GM12878 (cell line): ENCODE data around the gene LIPA. TPM values are rescaled to one million over a fixed set of nuclear protein-coding genes. Genes with fewer than 3 reads are reported as not detected.

Experiments
- ATAC-seq: fragments of 200-7000 bp; cut with Tn5 transposase; 3 replicates; pipeline ENCODE4 v1.9.1; 2020; ENCODE audit warnings: mild to moderate bottlenecking, moderate library complexity
- BruUV-seq: library from RNA; stranded (reverse); fragments of 400-500 nt; replicated peaks from 2 replicates; lab custom pipeline; 2021; lab: Mats Ljungman, UMichigan
- CTCF ChIA-PET: fragments of 300-600 bp; sonication (Branson Sonifier 250); formaldehyde crosslinking; extraction: SDS; loops from one replicate; lab custom pipeline; 2021; ENCODE audit warnings: inconsistent platforms; lab: Yijun Ruan, JAX
- POLR2A ChIA-PET: fragments of 350-600 bp; formaldehyde crosslinking; extraction: SDS; loops from one replicate; lab custom pipeline; 2021; ENCODE audit warnings: inconsistent platforms; lab: Charles Lee
- RAD21 ChIA-PET: fragments of 300-600 bp; sonication (Branson Sonifier 250); formaldehyde crosslinking; loops from one replicate; lab custom pipeline; 2023; ENCODE audit warnings: antibody characterized with exemption; ENCODE audit not compliant: unreplicated experiment; lab: Charles Lee
- SMC1A ChIA-PET: fragments of 300-600 bp; sonication (Branson Sonifier 250); formaldehyde crosslinking; loops from one replicate; lab custom pipeline; 2023; ENCODE audit not compliant: unreplicated experiment, uncharacterized antibody; lab: Charles Lee
- DNase-seq: peaks from one replicate; pipeline ENCODE4 v3.0.0-alpha.2; 2011; ENCODE audit warnings: low read depth, low spot score
- FAIRE-seq: peaks from 3 replicates; lab custom pipeline; 2011; peaks lifted over from hg19 to GRCh38; lab: Jason Lieb, UNC
- H2AFZ ChIP-seq: 2 replicates; pipeline ENCODE4 v1.6.0; 2011; ENCODE audit warnings: low read depth, low read length, control low read depth; ENCODE audit not compliant: control insufficient read depth
- H3K27ac ChIP-seq: 2 replicates; pipeline ENCODE4 v1.5.1; 2011; ENCODE audit warnings: control low read depth; ENCODE audit not compliant: control insufficient read depth, insufficient read depth
- H3K27me3 ChIP-seq, 2 experiments: replicated peaks in 1 of 2; 2 replicates each; pipeline versions ENCODE4 v1.6.0 to v1.6.1; 2011; ENCODE audit warnings: low read length in 1 of 2; ENCODE audit not compliant: control insufficient read depth in 2 of 2, insufficient read depth in 2 of 2
- H3K36me3 ChIP-seq, 2 experiments: 2 replicates each; pipeline ENCODE4 v1.5.1; 2011; ENCODE audit warnings: low read length in 1 of 2; ENCODE audit not compliant: control insufficient read depth in 2 of 2, insufficient read depth in 2 of 2
- H3K4me1 ChIP-seq: 2 replicates; pipeline ENCODE4 v1.6.1; 2011; ENCODE audit warnings: mild to moderate bottlenecking, low read length, moderate library complexity, mixed read lengths; ENCODE audit not compliant: control insufficient read depth, insufficient read depth
- H3K4me2 ChIP-seq: 2 replicates; pipeline ENCODE4 v1.6.0; 2011; ENCODE audit warnings: control low read depth; ENCODE audit not compliant: control insufficient read depth, insufficient read depth
- H3K4me3 ChIP-seq: fragments of 200-600 bp; sonication (generic); 2 replicates; pipeline ENCODE4 v1.5.1; 2016
- H3K79me2 ChIP-seq: 2 replicates; pipeline ENCODE4 v1.6.0; 2011; ENCODE audit warnings: low read length; ENCODE audit not compliant: control insufficient read depth, insufficient read depth
- H3K9ac ChIP-seq: 2 replicates; pipeline ENCODE4 v1.8.0; 2011; ENCODE audit warnings: low read length, control low read depth, mixed read lengths; ENCODE audit not compliant: control insufficient read depth, insufficient read depth
- H3K9me3 ChIP-seq: replicated peaks from 3 replicates; pipeline ENCODE4 v1.5.1; 2011; ENCODE audit warnings: mild to moderate bottlenecking, low read length; ENCODE audit not compliant: control insufficient read depth, insufficient read depth
- H4K20me1 ChIP-seq: 2 replicates; pipeline ENCODE4 v1.6.0; 2011; ENCODE audit not compliant: control insufficient read depth, insufficient read depth
- BCL11A ChIP-seq: IDR thresholded peaks from 2 replicates; pipeline ENCODE4 v1.6.1; 2011; ENCODE audit warnings: low read depth, low read length
- BHLHE40 ChIP-seq, 2 experiments: fragments of 450-650 bp in 1 of 2; IDR thresholded peaks; 2 replicates each; pipeline ENCODE4 v1.6.1; 2011 to 2017; ENCODE audit warnings: low read depth in 2 of 2, borderline replicate concordance in 1 of 2, improper control_type of control experiment in 1 of 2, low read length in 1 of 2, mild to moderate bottlenecking in 1 of 2
- CBFB ChIP-seq: IDR thresholded peaks from 2 replicates; pipeline ENCODE4 v1.6.1; 2016; ENCODE audit warnings: antibody characterized with exemption, low read depth
- MXI1 ChIP-seq: fragments of 150-350 bp; IDR thresholded peaks from 2 replicates; pipeline ENCODE4 v1.6.1; 2011; ENCODE audit warnings: low read depth, mild to moderate bottlenecking, inconsistent platforms, low read length, improper control_type of control experiment
- NFYA ChIP-seq: IDR thresholded peaks from 2 replicates; pipeline ENCODE4 v1.6.1; 2011; ENCODE audit warnings: low read depth, mild to moderate bottlenecking, low read length, improper control_type of control experiment, borderline replicate concordance
- NR2C2 ChIP-seq: IDR thresholded peaks from 2 replicates; pipeline ENCODE4 v1.6.1; 2011; ENCODE audit warnings: borderline replicate concordance, low read depth; ENCODE audit not compliant: control insufficient read depth, insufficient read length
- PAX8 ChIP-seq: fragments of 450-650 bp; IDR thresholded peaks from 2 replicates; pipeline ENCODE4 v1.6.1; 2017; ENCODE audit warnings: mild to moderate bottlenecking, moderate library complexity
- POU2F2 ChIP-seq: IDR thresholded peaks from 3 replicates; pipeline ENCODE4 v1.6.1; 2011; ENCODE audit warnings: low read depth, mild to moderate bottlenecking, low read length, borderline replicate concordance
- SMC3 ChIP-seq: IDR thresholded peaks from 2 replicates; pipeline ENCODE4 v1.6.1; 2011; ENCODE audit warnings: low read length, improper control_type of control experiment, borderline replicate concordance
- TAF1 ChIP-seq: IDR thresholded peaks from 2 replicates; pipeline ENCODE4 v1.6.1; 2011; ENCODE audit warnings: mild to moderate bottlenecking, low read depth, low read length, borderline replicate concordance
- WGBS: methylation state at CpG from one replicate; pipeline ENCODE4 v1.1.6; 2016; ENCODE audit warnings: low lambda C conversion rate; ENCODE audit not compliant: insufficient replicate concordance, insufficient coverage; ENCODE audit errors: missing lambda C conversion rate; 5-methylcytosine and 5-hydroxymethylcytosine counted together
- in situ Hi-C: fragments of 300-500 bp; cut with MboI; formaldehyde crosslinking; loops from 9 replicates; pipeline ENCODE4 v1.14.3; 2018; ENCODE audit warnings: mixed read lengths
- intact Hi-C: fragments of 100-400 bp; cut with micrococcal nuclease; formaldehyde crosslinking; loops from one replicate; pipeline ENCODE4 v1.14.2; 2022; ENCODE audit not compliant: unreplicated experiment
- polyA plus RNA-seq, 11 experiments: library from polyadenylated mRNA; depleted of rRNA in 4 of 11; unstranded in 6 of 11; stranded (reverse) in 5 of 11; fragments of >200 nt; fragmentation: Nextera tagmentation in 4 of 11; fragmentation: Illumina TruSeq in 1 of 11; extraction: Ambion mirVana in 4 of 11; extraction: Trizol in 1 of 11; gene quantifications; 1 replicate in 1 of 11; 2 replicates in 10 of 11; pipeline versions ENCODE4 v1.2.1 to v1.2.3, GENCODE V29; 2011 to 2016; ENCODE audit warnings: inconsistent platforms in 2 of 11, missing spikeins in 2 of 11, low read depth in 1 of 11
- total RNA-seq, 4 experiments: library from RNA; depleted of rRNA in 3 of 4; stranded (reverse); fragments of >200 nt in 3 of 4; fragmentation: Illumina TruSeq in 1 of 4; extraction: Trizol in 1 of 4; gene quantifications; 2 replicates each; pipeline versions ENCODE4 v1.2.1 to v1.2.3, GENCODE V29; 2013 to 2021
- TF ChIP-seq, protein P1 (sequence below): IDR thresholded peaks from 2 replicates; pipeline ENCODE4 v1.6.1; 2012; ENCODE audit warnings: mild to moderate bottlenecking, low read depth, low read length
- TF ChIP-seq, protein P2 (sequence below): fragments of 450-650 bp; IDR thresholded peaks from 2 replicates; pipeline ENCODE4 v1.6.1; 2016; ENCODE audit warnings: mild to moderate bottlenecking
- TF ChIP-seq, protein P3 (sequence below): fragments of 450-650 bp; conservative IDR thresholded peaks from 2 replicates; pipeline ENCODE4 v1.6.1; 2017; ENCODE audit warnings: mild to moderate bottlenecking, moderate library complexity
- TF ChIP-seq, protein P4 (sequence below): IDR thresholded peaks from 2 replicates; pipeline ENCODE4 v1.6.1; 2012; ENCODE audit warnings: low read depth, low read length, improper control_type of control experiment

LIPA gene
- total and polyA plus RNA-seq, 10 of the 15 experiments (the other 5 are each of a cell fraction or from before 2014, with no cell fraction given): 31.1 to 50.3 (median 39.5) TPM

DNA sequence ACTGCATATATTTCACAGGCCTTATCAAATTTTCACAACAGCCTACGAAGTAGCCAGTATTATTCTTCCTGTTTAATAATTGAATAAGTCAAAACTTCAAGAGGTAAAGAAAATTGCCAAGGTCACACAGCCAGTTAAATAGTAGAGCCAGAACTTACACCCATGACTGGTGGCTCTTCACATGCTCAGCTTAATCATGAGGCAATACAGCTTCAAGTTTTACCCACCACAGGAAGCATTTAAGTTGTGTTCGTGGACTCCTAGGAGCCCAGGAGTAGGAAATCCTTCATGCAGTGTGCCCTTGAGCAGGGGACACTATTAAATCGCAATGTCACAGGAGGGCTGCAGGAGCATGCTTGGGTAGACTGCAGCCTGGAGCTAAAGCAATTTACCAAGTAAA, 11.1 kb downstream of the LIPA start:
- no peak overlapping the region for H3K4me2 ChIP-seq
- intact Hi-C loops: no loop called here
- peaks cover 0 to 5% of the 10 kb centered on the region in 2 experiments; a peak in 1 of 4 replicates for H3K36me3 ChIP-seq
- BruUV-seq: no TSS peak
- DNase-seq: no peak
- H4K20me1 ChIP-seq: no peaks in the 10 kb centered on the region
- TF ChIP-seq, protein P1, sequence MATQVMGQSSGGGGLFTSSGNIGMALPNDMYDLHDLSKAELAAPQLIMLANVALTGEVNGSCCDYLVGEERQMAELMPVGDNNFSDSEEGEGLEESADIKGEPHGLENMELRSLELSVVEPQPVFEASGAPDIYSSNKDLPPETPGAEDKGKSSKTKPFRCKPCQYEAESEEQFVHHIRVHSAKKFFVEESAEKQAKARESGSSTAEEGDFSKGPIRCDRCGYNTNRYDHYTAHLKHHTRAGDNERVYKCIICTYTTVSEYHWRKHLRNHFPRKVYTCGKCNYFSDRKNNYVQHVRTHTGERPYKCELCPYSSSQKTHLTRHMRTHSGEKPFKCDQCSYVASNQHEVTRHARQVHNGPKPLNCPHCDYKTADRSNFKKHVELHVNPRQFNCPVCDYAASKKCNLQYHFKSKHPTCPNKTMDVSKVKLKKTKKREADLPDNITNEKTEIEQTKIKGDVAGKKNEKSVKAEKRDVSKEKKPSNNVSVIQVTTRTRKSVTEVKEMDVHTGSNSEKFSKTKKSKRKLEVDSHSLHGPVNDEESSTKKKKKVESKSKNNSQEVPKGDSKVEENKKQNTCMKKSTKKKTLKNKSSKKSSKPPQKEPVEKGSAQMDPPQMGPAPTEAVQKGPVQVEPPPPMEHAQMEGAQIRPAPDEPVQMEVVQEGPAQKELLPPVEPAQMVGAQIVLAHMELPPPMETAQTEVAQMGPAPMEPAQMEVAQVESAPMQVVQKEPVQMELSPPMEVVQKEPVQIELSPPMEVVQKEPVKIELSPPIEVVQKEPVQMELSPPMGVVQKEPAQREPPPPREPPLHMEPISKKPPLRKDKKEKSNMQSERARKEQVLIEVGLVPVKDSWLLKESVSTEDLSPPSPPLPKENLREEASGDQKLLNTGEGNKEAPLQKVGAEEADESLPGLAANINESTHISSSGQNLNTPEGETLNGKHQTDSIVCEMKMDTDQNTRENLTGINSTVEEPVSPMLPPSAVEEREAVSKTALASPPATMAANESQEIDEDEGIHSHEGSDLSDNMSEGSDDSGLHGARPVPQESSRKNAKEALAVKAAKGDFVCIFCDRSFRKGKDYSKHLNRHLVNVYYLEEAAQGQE: no peak
- TF ChIP-seq, protein P2, sequence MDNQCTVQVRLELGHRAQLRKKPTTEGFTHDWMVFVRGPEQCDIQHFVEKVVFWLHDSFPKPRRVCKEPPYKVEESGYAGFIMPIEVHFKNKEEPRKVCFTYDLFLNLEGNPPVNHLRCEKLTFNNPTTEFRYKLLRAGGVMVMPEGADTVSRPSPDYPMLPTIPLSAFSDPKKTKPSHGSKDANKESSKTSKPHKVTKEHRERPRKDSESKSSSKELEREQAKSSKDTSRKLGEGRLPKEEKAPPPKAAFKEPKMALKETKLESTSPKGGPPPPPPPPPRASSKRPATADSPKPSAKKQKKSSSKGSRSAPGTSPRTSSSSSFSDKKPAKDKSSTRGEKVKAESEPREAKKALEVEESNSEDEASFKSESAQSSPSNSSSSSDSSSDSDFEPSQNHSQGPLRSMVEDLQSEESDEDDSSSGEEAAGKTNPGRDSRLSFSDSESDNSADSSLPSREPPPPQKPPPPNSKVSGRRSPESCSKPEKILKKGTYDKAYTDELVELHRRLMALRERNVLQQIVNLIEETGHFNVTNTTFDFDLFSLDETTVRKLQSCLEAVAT: no peak
- no peak for TF ChIP-seq NFYA
- no peak for TF ChIP-seq TAF1
- TF ChIP-seq CBFB: no peak
- TF ChIP-seq SMC3: no peak
- no peak for TF ChIP-seq PAX8
- TF ChIP-seq MXI1: no peak
- TF ChIP-seq, protein P3, sequence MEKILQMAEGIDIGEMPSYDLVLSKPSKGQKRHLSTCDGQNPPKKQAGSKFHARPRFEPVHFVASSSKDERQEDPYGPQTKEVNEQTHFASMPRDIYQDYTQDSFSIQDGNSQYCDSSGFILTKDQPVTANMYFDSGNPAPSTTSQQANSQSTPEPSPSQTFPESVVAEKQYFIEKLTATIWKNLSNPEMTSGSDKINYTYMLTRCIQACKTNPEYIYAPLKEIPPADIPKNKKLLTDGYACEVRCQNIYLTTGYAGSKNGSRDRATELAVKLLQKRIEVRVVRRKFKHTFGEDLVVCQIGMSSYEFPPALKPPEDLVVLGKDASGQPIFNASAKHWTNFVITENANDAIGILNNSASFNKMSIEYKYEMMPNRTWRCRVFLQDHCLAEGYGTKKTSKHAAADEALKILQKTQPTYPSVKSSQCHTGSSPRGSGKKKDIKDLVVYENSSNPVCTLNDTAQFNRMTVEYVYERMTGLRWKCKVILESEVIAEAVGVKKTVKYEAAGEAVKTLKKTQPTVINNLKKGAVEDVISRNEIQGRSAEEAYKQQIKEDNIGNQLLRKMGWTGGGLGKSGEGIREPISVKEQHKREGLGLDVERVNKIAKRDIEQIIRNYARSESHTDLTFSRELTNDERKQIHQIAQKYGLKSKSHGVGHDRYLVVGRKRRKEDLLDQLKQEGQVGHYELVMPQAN: no peak
- TF ChIP-seq BHLHE40 (IDR thresholded peaks at IDR 0.05; ENCODE audit: borderline replicate concordance in 1 of 2, low read depth in 2 of 2, low read length in 1 of 2): no peak
- TF ChIP-seq BCL11A: no peak
- TF ChIP-seq POU2F2: no peak
- TF ChIP-seq, protein P4, sequence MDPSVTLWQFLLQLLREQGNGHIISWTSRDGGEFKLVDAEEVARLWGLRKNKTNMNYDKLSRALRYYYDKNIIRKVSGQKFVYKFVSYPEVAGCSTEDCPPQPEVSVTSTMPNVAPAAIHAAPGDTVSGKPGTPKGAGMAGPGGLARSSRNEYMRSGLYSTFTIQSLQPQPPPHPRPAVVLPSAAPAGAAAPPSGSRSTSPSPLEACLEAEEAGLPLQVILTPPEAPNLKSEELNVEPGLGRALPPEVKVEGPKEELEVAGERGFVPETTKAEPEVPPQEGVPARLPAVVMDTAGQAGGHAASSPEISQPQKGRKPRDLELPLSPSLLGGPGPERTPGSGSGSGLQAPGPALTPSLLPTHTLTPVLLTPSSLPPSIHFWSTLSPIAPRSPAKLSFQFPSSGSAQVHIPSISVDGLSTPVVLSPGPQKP: no peak
- TF ChIP-seq NR2C2: no peak
- TF ChIP-seq, all 136 proteins: peak for 0
- H3K27me3 ChIP-seq: no peaks in the 10 kb centered on the region
- POLR2A ChIA-PET: interaction anchor here (0.8 to 1.7 kb wide), 3 partner anchors 8 to 250 kb away, joined by 3 to 12 read pairs (median 5); partner anchors contain the start of genes FAS and LIPA
- H3K9ac ChIP-seq: no peak overlapping the region
- SMC1A ChIA-PET: interaction anchor here (1.0 to 5.2 kb wide), 6 partner anchors 11 to 248 kb away, joined by 3 to 46 read pairs (median 6); partner anchors contain the start of genes IFIT2 and LIPA
- H3K9me3 ChIP-seq: no peaks in the 10 kb centered on the region
- CTCF ChIA-PET: interaction anchor here (0.6 to 7.3 kb wide), 8 partner anchors 8 to 308 kb away, joined by 3 to 92 read pairs (median 6); no protein-coding TSS in a partner anchor
- H2AFZ ChIP-seq: no peak overlapping the region
- RAD21 ChIA-PET: interaction anchor here (1.3 to 3.4 kb wide), 4 partner anchors 11 to 173 kb away, joined by 3 to 17 read pairs (median 6); partner anchors contain the start of genes IFIT5 and LIPA
- no peaks in the 10 kb centered on the region for H3K79me2 ChIP-seq
- in situ Hi-C loops: no loop called here
- H3K4me3 ChIP-seq: no peak overlapping the region
- no peak for ATAC-seq
- H3K4me1 ChIP-seq: peaks cover 39% of the 10 kb centered on the region
- FAIRE-seq: no peak
- 94% methylated on average over 3 of the region's 3 CpGs for WGBS
- no peak overlapping the region for H3K27ac ChIP-seq
